ENCODE data around the gene OR4K2. TPM values are rescaled to one million over a fixed set of nuclear protein-coding genes. Genes with fewer than 3 reads are reported as not detected.

Gene OR4K2
- polyA plus RNA-seq, 1 experiment, result not detected

DNA sequence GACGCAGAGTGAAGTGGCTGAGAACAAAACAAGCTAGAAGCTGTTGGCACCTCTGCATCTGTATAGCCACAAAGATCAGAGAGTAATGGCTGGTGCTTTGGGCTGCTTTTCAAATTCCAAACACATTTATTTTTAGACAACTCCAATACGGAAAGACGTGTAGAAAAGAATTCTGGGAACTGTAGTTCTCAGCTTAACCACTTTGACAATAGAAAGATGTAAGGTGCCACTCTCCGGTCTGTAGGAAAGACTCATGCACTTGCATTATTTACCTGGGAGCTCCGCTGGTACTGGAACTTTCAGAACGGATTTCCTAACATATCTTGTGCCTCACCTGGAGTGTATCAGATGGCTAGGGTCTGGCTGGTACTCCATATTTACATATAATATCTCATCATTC lies 1.8 kb upstream of the OR4K2 start:
- no peaks in the 10 kb centered on the region for H3K36me3 ChIP-seq (ENCODE audit: control insufficient read depth, insufficient read depth, low read length)
- TF ChIP-seq, protein P1, sequence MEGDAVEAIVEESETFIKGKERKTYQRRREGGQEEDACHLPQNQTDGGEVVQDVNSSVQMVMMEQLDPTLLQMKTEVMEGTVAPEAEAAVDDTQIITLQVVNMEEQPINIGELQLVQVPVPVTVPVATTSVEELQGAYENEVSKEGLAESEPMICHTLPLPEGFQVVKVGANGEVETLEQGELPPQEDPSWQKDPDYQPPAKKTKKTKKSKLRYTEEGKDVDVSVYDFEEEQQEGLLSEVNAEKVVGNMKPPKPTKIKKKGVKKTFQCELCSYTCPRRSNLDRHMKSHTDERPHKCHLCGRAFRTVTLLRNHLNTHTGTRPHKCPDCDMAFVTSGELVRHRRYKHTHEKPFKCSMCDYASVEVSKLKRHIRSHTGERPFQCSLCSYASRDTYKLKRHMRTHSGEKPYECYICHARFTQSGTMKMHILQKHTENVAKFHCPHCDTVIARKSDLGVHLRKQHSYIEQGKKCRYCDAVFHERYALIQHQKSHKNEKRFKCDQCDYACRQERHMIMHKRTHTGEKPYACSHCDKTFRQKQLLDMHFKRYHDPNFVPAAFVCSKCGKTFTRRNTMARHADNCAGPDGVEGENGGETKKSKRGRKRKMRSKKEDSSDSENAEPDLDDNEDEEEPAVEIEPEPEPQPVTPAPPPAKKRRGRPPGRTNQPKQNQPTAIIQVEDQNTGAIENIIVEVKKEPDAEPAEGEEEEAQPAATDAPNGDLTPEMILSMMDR (IDR thresholded peaks at IDR 0.05; ENCODE audit: insufficient read depth, low read depth, low read length), result no peak
- H3K27me3 ChIP-seq (ENCODE audit: control insufficient read depth, insufficient read depth, low read length), result no peaks in the 10 kb centered on the region
- no peak overlapping the region for H3K4me3 ChIP-seq (ENCODE audit: low read depth, low read length)
- ChIA-PET POLR2A (no interaction called here), CTCF (no interaction called here)
- no peak for DNase-seq (ENCODE audit: low read depth)

DNA sequence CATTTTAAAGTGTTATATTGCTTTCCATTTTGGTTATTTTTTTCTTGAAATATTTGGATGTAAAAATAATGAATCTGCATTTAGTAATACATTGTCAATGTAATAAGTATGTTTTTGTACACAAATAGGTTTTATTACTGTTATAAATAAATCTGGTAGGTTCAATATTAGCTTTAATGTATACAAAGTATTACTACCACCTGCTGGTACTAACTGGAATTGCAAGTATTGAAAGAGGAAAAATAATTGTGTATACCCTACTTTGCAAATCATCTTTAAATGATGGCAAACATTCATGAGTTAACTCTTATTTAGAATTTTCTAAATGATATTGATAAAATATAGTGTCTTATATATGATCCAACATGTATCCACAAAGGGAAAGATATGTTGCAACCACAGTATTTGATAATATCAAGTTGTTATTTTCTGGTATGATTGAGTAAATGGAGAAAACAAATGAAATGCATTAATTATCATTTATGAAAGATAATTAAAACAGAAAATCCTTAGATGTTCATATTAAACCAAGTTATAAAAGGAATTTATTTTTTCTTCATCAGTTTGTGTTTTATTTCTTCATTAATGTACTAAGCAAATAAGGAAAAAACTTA lies 3.2 kb downstream of the OR4K2 start:
- CTCF ChIA-PET, result no interaction called here

DNA sequence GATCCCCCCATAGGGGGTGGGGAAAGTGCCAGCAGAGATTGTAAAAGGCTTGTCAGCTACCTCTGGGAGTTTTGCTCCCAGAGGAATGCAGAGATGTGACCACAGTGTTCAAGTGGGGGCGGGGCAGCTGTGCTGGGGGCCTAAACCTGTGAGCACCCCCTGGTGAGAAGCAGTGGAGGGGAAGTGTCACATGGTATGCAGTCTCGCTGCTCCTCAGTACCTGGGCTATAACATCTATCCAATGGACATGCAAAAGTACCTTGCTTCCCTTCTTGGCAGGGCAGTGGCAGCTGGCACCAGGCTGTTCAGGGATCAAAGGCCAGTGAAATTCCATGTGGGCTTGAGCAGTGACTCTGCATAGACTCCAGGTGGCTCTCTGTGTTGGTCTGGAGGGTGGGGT lies 20.3 kb downstream of the OR4K2 start:
- CTCF ChIA-PET, result no interaction called here
- TF ChIP-seq, protein P1 (IDR thresholded peaks at IDR 0.05; ENCODE audit: insufficient read depth, low read depth, low read length), result no peak
- Histone ChIP-seq H3K36me3 (ENCODE audit: control insufficient read depth, insufficient read depth, low read length) (no peaks in the 10 kb centered on the region), H3K27me3 (ENCODE audit: control insufficient read depth, insufficient read depth, low read length) (no peaks in the 10 kb centered on the region), H3K4me3 (ENCODE audit: low read depth, low read length) (no peak overlapping the region)
- DNase-seq (ENCODE audit: low read depth), result no peak
- POLR2A ChIA-PET, result no interaction called here

More for the DNA sequence above, 3.2 kb downstream of the OR4K2 start:
- Histone ChIP-seq H3K4me3 (ENCODE audit: low read depth, low read length) (no peak overlapping the region), H3K36me3 (ENCODE audit: control insufficient read depth, insufficient read depth, low read length) (no peaks in the 10 kb centered on the region), H3K27me3 (ENCODE audit: control insufficient read depth, insufficient read depth, low read length) (no peaks in the 10 kb centered on the region)
- POLR2A ChIA-PET, result no interaction called here
- TF ChIP-seq, protein P1 (IDR thresholded peaks at IDR 0.05; ENCODE audit: insufficient read depth, low read depth, low read length), result peak; percentile 29; the same call in 1 of the 2 replicates
- DNase-seq (ENCODE audit: low read depth), result no peak

DNA sequence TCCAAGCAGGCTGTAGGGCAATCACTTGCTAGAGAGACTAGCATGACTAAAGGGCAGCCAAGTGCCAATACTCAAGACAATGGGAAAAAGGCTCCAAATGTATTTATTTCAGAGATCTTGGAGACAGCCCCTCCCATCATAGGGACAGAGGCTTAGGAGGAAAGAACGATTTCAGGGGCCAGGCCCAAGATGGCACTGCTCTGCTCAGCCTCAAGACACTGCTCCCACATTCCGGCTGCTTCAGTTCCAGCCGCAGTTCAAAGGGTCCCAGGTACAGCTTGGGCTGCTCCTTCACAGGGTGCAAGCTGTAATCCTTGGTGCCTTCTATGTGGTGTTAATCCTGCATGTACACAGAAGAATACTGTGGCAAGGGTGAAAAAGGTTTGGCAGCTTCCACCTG lies 26.1 kb downstream of the OR4K2 start:
- H3K36me3 ChIP-seq (ENCODE audit: control insufficient read depth, insufficient read depth, low read length), result no peaks in the 10 kb centered on the region
- ChIA-PET CTCF (no interaction called here), POLR2A (no interaction called here)
- no peak overlapping the region for H3K4me3 ChIP-seq (ENCODE audit: low read depth, low read length)
- H3K27me3 ChIP-seq (ENCODE audit: control insufficient read depth, insufficient read depth, low read length), result no peaks in the 10 kb centered on the region
- TF ChIP-seq, protein P1 (IDR thresholded peaks at IDR 0.05; ENCODE audit: insufficient read depth, low read depth, low read length), result no peak
- no peak for DNase-seq (ENCODE audit: low read depth)

- TF ChIP-seq, protein P1 (IDR thresholded peaks at IDR 0.05; ENCODE audit: insufficient read depth, low read depth, low read length), result no peak
- Histone ChIP-seq H3K27me3 (ENCODE audit: control insufficient read depth, insufficient read depth, low read length) (no peaks in the 10 kb centered on the region), H3K36me3 (ENCODE audit: control insufficient read depth, insufficient read depth, low read length) (no peaks in the 10 kb centered on the region), H3K4me3 (ENCODE audit: low read depth, low read length) (no peak overlapping the region)
- no peak for DNase-seq (ENCODE audit: low read depth)
- POLR2A ChIA-PET, result no interaction called here
- CTCF ChIA-PET, result no interaction called here
These were observed 27.5 kb downstream of the OR4K2 start for GRCh38 chr14:19902409-19902808.
